Measurements from ENCODE around the gene ENTHD1.

Gene ENTHD1

DNA sequence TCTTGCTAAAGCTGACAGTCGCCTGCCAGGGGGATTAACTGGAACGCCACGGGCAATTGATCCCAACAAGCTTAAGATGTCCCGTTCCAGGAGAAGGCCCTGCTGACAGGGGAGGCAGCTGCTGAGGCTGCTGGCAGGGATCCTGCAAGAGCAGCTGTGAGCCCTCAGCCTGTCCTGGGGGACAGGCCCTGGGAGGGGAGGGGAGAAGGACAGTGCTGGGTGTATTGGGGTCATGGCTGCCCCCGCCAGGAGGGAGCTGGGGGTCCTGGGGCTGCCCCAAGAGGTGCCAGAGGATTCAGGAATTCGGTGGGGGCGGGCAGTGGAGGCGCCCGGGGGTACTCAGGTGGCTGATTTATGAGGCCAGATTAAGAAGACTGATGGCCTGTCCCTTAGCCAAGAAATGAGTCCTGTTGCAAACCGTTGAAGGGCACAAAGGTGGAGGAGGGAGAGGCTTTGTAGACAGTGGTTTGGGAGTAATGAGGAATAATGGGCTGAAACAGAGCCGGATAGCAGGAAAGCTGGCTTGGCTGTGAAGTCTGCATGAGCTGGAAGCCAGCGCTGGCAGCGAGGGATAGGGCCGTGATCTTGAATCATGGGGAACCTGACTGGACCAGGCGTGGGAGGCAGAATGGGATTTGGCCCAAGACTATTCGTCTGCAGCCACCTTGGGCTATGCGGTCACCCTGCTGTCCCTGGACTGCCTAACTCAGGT, 189.5 kb downstream of the ENTHD1 start:
- Histone ChIP-seq H3K4me2 (ENCODE audit: insufficient read depth, low read length) (no peak overlapping the region), H3K4me1 (ENCODE audit: insufficient read depth, low read length) (no peaks in the 10 kb centered on the region), H3K79me2 (ENCODE audit: insufficient read depth, low read length) (no peaks in the 10 kb centered on the region), H3K4me3 (ENCODE audit: low read depth in 1 of 2, low read length in 2 of 2) (no peak overlapping the region), H4K20me1 (ENCODE audit: insufficient read depth, low read length) (no peaks in the 10 kb centered on the region), H3K36me3 (ENCODE audit: insufficient read depth, low read length) (no peaks in the 10 kb centered on the region), H3K27ac (ENCODE audit: low read length) (no peak overlapping the region), H3K9me3 (ENCODE audit: insufficient read depth, low read length, severe bottlenecking) (no peaks in the 10 kb centered on the region), H2AFZ (ENCODE audit: low read depth, low read length) (no peak overlapping the region), H3K27me3 (ENCODE audit: insufficient read depth, low read length, poor library complexity) (no peaks in the 10 kb centered on the region), H3K9ac (ENCODE audit: low read depth, low read length) (no peak overlapping the region)
- DNase-seq (no peak), ATAC-seq (ENCODE audit: insufficient read depth, low read depth) (no peak)
- TF ChIP-seq, protein P1, sequence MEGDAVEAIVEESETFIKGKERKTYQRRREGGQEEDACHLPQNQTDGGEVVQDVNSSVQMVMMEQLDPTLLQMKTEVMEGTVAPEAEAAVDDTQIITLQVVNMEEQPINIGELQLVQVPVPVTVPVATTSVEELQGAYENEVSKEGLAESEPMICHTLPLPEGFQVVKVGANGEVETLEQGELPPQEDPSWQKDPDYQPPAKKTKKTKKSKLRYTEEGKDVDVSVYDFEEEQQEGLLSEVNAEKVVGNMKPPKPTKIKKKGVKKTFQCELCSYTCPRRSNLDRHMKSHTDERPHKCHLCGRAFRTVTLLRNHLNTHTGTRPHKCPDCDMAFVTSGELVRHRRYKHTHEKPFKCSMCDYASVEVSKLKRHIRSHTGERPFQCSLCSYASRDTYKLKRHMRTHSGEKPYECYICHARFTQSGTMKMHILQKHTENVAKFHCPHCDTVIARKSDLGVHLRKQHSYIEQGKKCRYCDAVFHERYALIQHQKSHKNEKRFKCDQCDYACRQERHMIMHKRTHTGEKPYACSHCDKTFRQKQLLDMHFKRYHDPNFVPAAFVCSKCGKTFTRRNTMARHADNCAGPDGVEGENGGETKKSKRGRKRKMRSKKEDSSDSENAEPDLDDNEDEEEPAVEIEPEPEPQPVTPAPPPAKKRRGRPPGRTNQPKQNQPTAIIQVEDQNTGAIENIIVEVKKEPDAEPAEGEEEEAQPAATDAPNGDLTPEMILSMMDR (IDR thresholded peaks at IDR 0.05; ENCODE audit: borderline replicate concordance, extremely low read depth, low read length, poor library complexity, severe bottlenecking) = no peak
- no peak for TF ChIP-seq EZH2 (IDR thresholded peaks at IDR 0.05; ENCODE audit: borderline replicate concordance, low read depth, low read length, severe bottlenecking)

GRCh38 chr22:39703091-39703490, 190.5 kb downstream of the ENTHD1 start:
- no peak overlapping the region for H3K4me3 ChIP-seq (ENCODE audit: low read depth in 1 of 2, low read length in 2 of 2)
- no peaks in the 10 kb centered on the region for H3K36me3 ChIP-seq (ENCODE audit: insufficient read depth, low read length)

DNA sequence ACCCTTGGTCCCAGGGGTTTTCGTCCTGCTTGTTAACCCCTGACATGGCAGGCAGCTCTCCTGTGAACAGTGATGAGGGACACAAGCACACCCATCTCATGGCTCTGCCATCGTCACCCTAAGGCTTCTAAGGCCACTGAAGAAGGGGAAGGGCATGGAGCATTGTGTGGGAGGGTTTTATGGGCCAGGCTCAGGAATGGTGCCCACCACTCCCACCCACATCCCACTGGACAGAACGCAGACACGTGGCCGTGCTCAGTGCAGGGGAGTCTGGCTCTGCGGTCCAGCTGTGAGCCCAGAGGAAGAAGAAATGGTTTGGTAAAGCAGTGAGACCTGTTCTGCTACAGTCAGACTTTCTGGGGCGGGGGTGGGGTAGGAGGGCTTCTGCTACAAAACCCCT, 193.0 kb downstream of the ENTHD1 start:
- Histone ChIP-seq H3K9ac (ENCODE audit: low read depth, low read length) (no peak overlapping the region), H3K4me1 (ENCODE audit: insufficient read depth, low read length) (no peaks in the 10 kb centered on the region), H3K4me2 (ENCODE audit: insufficient read depth, low read length) (no peak overlapping the region), H3K36me3 (ENCODE audit: insufficient read depth, low read length) (no peaks in the 10 kb centered on the region), H3K27me3 (ENCODE audit: insufficient read depth, low read length, poor library complexity) (no peaks in the 10 kb centered on the region), H3K9me3 (ENCODE audit: insufficient read depth, low read length, severe bottlenecking) (no peaks in the 10 kb centered on the region), H3K79me2 (ENCODE audit: insufficient read depth, low read length) (no peaks in the 10 kb centered on the region), H4K20me1 (ENCODE audit: insufficient read depth, low read length) (no peaks in the 10 kb centered on the region), H3K27ac (ENCODE audit: low read length) (no peak overlapping the region), H2AFZ (ENCODE audit: low read depth, low read length) (no peak overlapping the region), H3K4me3 (ENCODE audit: low read depth in 1 of 2, low read length in 2 of 2) (no peak overlapping the region)
- ATAC-seq (ENCODE audit: insufficient read depth, low read depth) = no peak
- no peak for TF ChIP-seq EZH2 (IDR thresholded peaks at IDR 0.05; ENCODE audit: borderline replicate concordance, low read depth, low read length, severe bottlenecking)
- no peak for DNase-seq

More at GRCh38 chr22:39703091-39703490, 190.5 kb downstream of the ENTHD1 start:
- no peak overlapping the region for H2AFZ ChIP-seq (ENCODE audit: low read depth, low read length)
- DNase-seq (no peak), ATAC-seq (ENCODE audit: insufficient read depth, low read depth) (no peak)
- TF ChIP-seq EZH2 (IDR thresholded peaks at IDR 0.05; ENCODE audit: borderline replicate concordance, low read depth, low read length, severe bottlenecking) = no peak
- TF ChIP-seq, protein P1 (IDR thresholded peaks at IDR 0.05; ENCODE audit: borderline replicate concordance, extremely low read depth, low read length, poor library complexity, severe bottlenecking) = no peak
- H3K4me1 ChIP-seq (ENCODE audit: insufficient read depth, low read length) = no peaks in the 10 kb centered on the region
- H3K27ac ChIP-seq (ENCODE audit: low read length) = no peak overlapping the region
- no peaks in the 10 kb centered on the region for H3K27me3 ChIP-seq (ENCODE audit: insufficient read depth, low read length, poor library complexity)
- H3K9me3 ChIP-seq (ENCODE audit: insufficient read depth, low read length, severe bottlenecking) = no peaks in the 10 kb centered on the region
- no peaks in the 10 kb centered on the region for H3K79me2 ChIP-seq (ENCODE audit: insufficient read depth, low read length)
- H3K9ac ChIP-seq (ENCODE audit: low read depth, low read length) = no peak overlapping the region
- H4K20me1 ChIP-seq (ENCODE audit: insufficient read depth, low read length) = no peaks in the 10 kb centered on the region
- H3K4me2 ChIP-seq (ENCODE audit: insufficient read depth, low read length) = no peak overlapping the region

DNA sequence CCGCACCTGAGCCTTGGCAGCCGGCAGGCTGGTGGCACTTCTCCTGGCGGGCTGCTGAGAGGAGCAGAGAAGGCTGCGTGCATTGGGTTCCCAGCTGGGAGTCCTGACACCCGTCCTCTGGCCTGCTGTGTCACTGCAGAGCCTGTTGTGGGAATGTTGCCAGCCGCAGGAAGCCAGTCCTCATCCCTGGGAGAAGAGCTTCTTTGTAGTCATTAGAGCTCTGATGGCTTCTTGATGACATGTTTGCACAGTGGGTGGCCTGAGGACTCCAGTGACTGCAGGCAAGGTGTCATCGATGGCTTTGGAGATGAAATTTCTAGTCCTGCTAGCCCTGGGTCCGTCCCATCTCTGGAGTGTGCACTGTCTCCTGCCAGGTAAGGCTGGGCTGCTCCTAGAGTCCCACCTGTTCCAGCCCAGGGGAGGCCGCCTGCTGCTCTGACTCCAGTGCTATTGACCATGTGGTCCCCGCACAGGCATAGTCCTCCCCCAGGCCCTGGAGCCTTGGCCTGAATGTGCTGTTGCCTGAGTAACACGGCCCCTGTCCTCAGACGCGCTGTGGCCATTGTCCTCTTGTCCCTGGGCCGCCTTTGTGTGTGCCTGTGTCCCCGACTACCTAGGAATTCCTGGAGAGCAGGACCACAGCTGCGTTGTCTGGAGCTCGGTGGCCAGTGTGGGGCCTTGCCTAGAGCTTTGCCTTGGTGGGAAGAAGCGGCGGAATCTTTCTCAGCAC, 193.8 kb downstream of the ENTHD1 start:
- Histone ChIP-seq H3K36me3 (ENCODE audit: insufficient read depth, low read length) (no peaks in the 10 kb centered on the region), H3K27me3 (ENCODE audit: insufficient read depth, low read length, poor library complexity) (no peaks in the 10 kb centered on the region), H3K9ac (ENCODE audit: low read depth, low read length) (no peak overlapping the region), H3K9me3 (ENCODE audit: insufficient read depth, low read length, severe bottlenecking) (no peaks in the 10 kb centered on the region), H3K27ac (ENCODE audit: low read length) (no peak overlapping the region), H3K4me1 (ENCODE audit: insufficient read depth, low read length) (no peaks in the 10 kb centered on the region), H3K4me2 (ENCODE audit: insufficient read depth, low read length) (no peak overlapping the region), H3K79me2 (ENCODE audit: insufficient read depth, low read length) (no peaks in the 10 kb centered on the region), H3K4me3 (ENCODE audit: low read depth in 1 of 2, low read length in 2 of 2) (no peak overlapping the region), H4K20me1 (ENCODE audit: insufficient read depth, low read length) (no peaks in the 10 kb centered on the region), H2AFZ (ENCODE audit: low read depth, low read length) (no peak overlapping the region)
- DNase-seq (no peak), ATAC-seq (ENCODE audit: insufficient read depth, low read depth) (no peak)
- TF ChIP-seq EZH2 (IDR thresholded peaks at IDR 0.05; ENCODE audit: borderline replicate concordance, low read depth, low read length, severe bottlenecking) = no peak
- TF ChIP-seq, protein P1 (IDR thresholded peaks at IDR 0.05; ENCODE audit: borderline replicate concordance, extremely low read depth, low read length, poor library complexity, severe bottlenecking) = no peak
